Transverse colon (tissue), 4 donors: ENCODE data around the gene GSDME. TPM values are rescaled to one million over a fixed set of nuclear protein-coding genes. Genes with fewer than 3 reads are reported as not detected.
A peak's percentile ranks its signal among the peaks of the same experiment; 100 is the strongest.

Experiments
- DNase-seq: peaks from one replicate; pipeline ENCODE4 v3.0.0-alpha.2; 2019
- H3K27ac ChIP-seq, 4 donors: fragments of 200-600 bp; sonication (generic); 2 replicates each; pipeline ENCODE4 v1.5.1; 2016 to 2018; ENCODE audit warnings: inconsistent platforms in 4 of 4
- H3K27me3 ChIP-seq: fragments of 200-600 bp; sonication (generic); 2 replicates; pipeline ENCODE4 v1.5.1; 2017; ENCODE audit warnings: inconsistent platforms
- H3K36me3 ChIP-seq, 4 donors: fragments of 200-600 bp; sonication (generic); 2 replicates each; pipeline ENCODE4 v1.5.1; 2017 to 2019; ENCODE audit warnings: inconsistent platforms in 4 of 4
- H3K4me1 ChIP-seq, 4 donors: fragments of 200-600 bp; sonication (generic); 2 replicates each; pipeline ENCODE4 v1.5.1; 2017 to 2020; ENCODE audit warnings: inconsistent platforms in 4 of 4
- H3K4me3 ChIP-seq, 4 donors: fragments of 200-600 bp; sonication (generic); 1 replicate in 1 of 4; 2 replicates in 3 of 4; pipeline versions ENCODE4 v1.5.1 to v1.6.1; 2017 to 2019; ENCODE audit warnings: inconsistent platforms in 4 of 4
- H3K9me3 ChIP-seq, 2 donors: fragments of 200-600 bp; sonication (generic); 2 replicates each; pipeline ENCODE4 v1.5.1; 2017 to 2019; ENCODE audit warnings: inconsistent platforms in 2 of 2
- CTCF ChIP-seq, 5 experiments: fragments of 200-600 bp in 3 of 5; fragments of 450-650 bp in 2 of 5; sonication (generic) in 3 of 5; IDR thresholded peaks; 1 replicate in 2 of 5; 2 replicates in 3 of 5; pipeline ENCODE4 v1.5.1; 2016 to 2017; ENCODE audit warnings: antibody characterized with exemption in 5 of 5, inconsistent platforms in 3 of 5, mild to moderate bottlenecking in 2 of 5, moderate library complexity in 1 of 5
- EP300 ChIP-seq: sonication (generic); formaldehyde crosslinking; IDR thresholded peaks from one replicate; pipeline ENCODE4 v1.6.1; 2017; ENCODE audit warnings: antibody characterized with exemption, low read depth
- POLR2A ChIP-seq: fragments of 450-650 bp; IDR thresholded peaks from one replicate; pipeline ENCODE4 v1.6.1; 2016; ENCODE audit warnings: antibody characterized with exemption, mild to moderate bottlenecking, moderate library complexity
- POLR2AphosphoS5 ChIP-seq, 3 donors: sonication (generic); formaldehyde crosslinking; IDR thresholded peaks; one replicate each; pipeline ENCODE4 v1.6.1; 2016; ENCODE audit warnings: antibody characterized with exemption in 3 of 3
- WGBS, 2 donors: methylation state at CpG; one replicate each; pipeline ENCODE4 v1.1.5; 2018; ENCODE audit warnings: low coverage in 1 of 2; 5-methylcytosine and 5-hydroxymethylcytosine counted together
- in situ Hi-C, 4 donors: fragments of 200-750 bp; cut with MboI; loops; one replicate each; pipeline versions ENCODE4 v1.15.0 to v1.15.1; 2017; ENCODE audit warnings: low sequenced_read_pairs in 3 of 4, low pct_ligation_motif_present in 1 of 4, low pct_unique_long_range_greater_than_20kb in 1 of 4
- intact Hi-C: fragments of 100-400 bp; cut with DNase I; formaldehyde crosslinking; loops from one replicate; pipeline ENCODE4 v1.15.1; 2023; ENCODE audit warnings: low total_unique reads
- total RNA-seq, 4 donors: library from RNA; depleted of rRNA; stranded (reverse); fragments of >200 nt; gene quantifications; one replicate each; pipeline ENCODE4 v1.1.0, GENCODE V29; 2016

GSDME gene
- total RNA-seq, 4 donors from 2014 or later = 2.2 to 5.2 TPM; not detected in 2

GRCh38 chr7:24656608-24657007 is 100.7 kb downstream of the GSDME start:
- TF ChIP-seq CTCF (IDR thresholded peaks at IDR 0.05) (no peak), POLR2AphosphoS5 (IDR thresholded peaks at IDR 0.05) (no peak), POLR2A (no peak), EP300 (no peak)
- Histone ChIP-seq H3K4me3 (no peak overlapping the region), H3K27ac (no peak overlapping the region), H3K9me3 (no peaks in the 10 kb centered on the region), H3K27me3 (no peaks in the 10 kb centered on the region), H3K36me3 (no peaks in the 10 kb centered on the region), H3K4me1 (no peaks in the 10 kb centered on the region)
- in situ Hi-C loops (loop anchor here in 3 of 4 donors (25.0 kb wide), 4 partner anchors 244 to 1094 kb away; partner anchors contain the start of gene NPY (in 1 of the 3)), intact Hi-C loops (loop anchor here (10.0 kb wide), 1 partner anchor 932 kb away; no protein-coding TSS in a partner anchor)
- WGBS, 2 donors = 91 to 92% methylated on average over 6 of the region's 6 CpGs
- DNase-seq = no peak

- TF ChIP-seq CTCF (IDR thresholded peaks at IDR 0.05) (no peak), POLR2A (no peak), POLR2AphosphoS5 (IDR thresholded peaks at IDR 0.05) (no peak), EP300 (no peak)
- Histone ChIP-seq H3K36me3 (no peaks in the 10 kb centered on the region), H3K4me1 (no peaks in the 10 kb centered on the region), H3K9me3 (no peaks in the 10 kb centered on the region), H3K27me3 (no peaks in the 10 kb centered on the region), H3K4me3 (no peak overlapping the region), H3K27ac (no peak overlapping the region)
- intact Hi-C loops = loop anchor here (10.0 kb wide), 1 partner anchor 930 kb away; no protein-coding TSS in a partner anchor
- no peak for DNase-seq
- WGBS, 2 donors = 69 to 80% methylated on average over 1 of the region's 1 CpG
- in situ Hi-C loops = loop anchor here in 3 of 4 donors (25.0 kb wide), 4 partner anchors 242 to 1092 kb away; partner anchors contain the start of gene NPY (in 1 of the 3)
Measured at GRCh38 chr7:24654305-24654704, 103.0 kb downstream of the GSDME start.

GRCh38 chr7:24653316-24654085 is 103.8 kb downstream of the GSDME start:
- intact Hi-C loops (loop anchor here (10.0 kb wide), 1 partner anchor 929 kb away; no protein-coding TSS in a partner anchor), in situ Hi-C loops (loop anchor here in 3 of 4 donors (25.0 kb wide), 4 partner anchors 241 to 1091 kb away; partner anchors contain the start of gene NPY (in 1 of the 3))
- no peak for DNase-seq
- no peak overlapping the region for H3K27ac ChIP-seq
- H3K4me3 ChIP-seq = peak overlapping the region in 1 of 4 donors; percentile 13
- no peaks in the 10 kb centered on the region for H3K9me3 ChIP-seq
- TF ChIP-seq POLR2AphosphoS5 (IDR thresholded peaks at IDR 0.05) = no peak
- no peak for TF ChIP-seq EP300
- TF ChIP-seq CTCF (IDR thresholded peaks at IDR 0.05) = no peak
- no peak for TF ChIP-seq POLR2A
- no peaks in the 10 kb centered on the region for H3K27me3 ChIP-seq
- 52 to 70% methylated on average over 4 of the region's 4 CpGs for WGBS, 2 donors
- H3K4me1 ChIP-seq = no peaks in the 10 kb centered on the region
- H3K36me3 ChIP-seq = no peaks in the 10 kb centered on the region

GRCh38 chr7:24652251-24652939 is 104.9 kb downstream of the GSDME start:
- H3K27ac ChIP-seq = no peak overlapping the region
- no peak overlapping the region for H3K4me3 ChIP-seq
- no peaks in the 10 kb centered on the region for H3K36me3 ChIP-seq
- 69 to 73% methylated on average over 5 of the region's 5 CpGs for WGBS, 2 donors
- no peak for TF ChIP-seq EP300
- no peak for TF ChIP-seq POLR2AphosphoS5 (IDR thresholded peaks at IDR 0.05)
- TF ChIP-seq CTCF (IDR thresholded peaks at IDR 0.05) = no peak
- intact Hi-C loops = loop anchor here (10.0 kb wide), 1 partner anchor 928 kb away; no protein-coding TSS in a partner anchor
- no peak for DNase-seq
- no peaks in the 10 kb centered on the region for H3K27me3 ChIP-seq
- H3K9me3 ChIP-seq = no peaks in the 10 kb centered on the region
- no peaks in the 10 kb centered on the region for H3K4me1 ChIP-seq
- in situ Hi-C loops = loop anchor here in 3 of 4 donors (25.0 kb wide), 4 partner anchors 240 to 1090 kb away; partner anchors contain the start of gene NPY (in 1 of the 3)
